H1 (cell line): ENCODE measurements around the gene SLCO4A1. TPM values are rescaled to one million over a fixed set of nuclear protein-coding genes. Genes with fewer than 3 reads are reported as not detected.

Source experiments
- CTCF ChIA-PET: fragments of 300-600 bp; sonication (Branson Sonifier 250); formaldehyde crosslinking; loops from one replicate; lab custom pipeline; 2021; ENCODE audit not compliant: partially characterized antibody; lab: Charles Lee
- POLR2A ChIA-PET: fragments of 300-600 bp; sonication (Branson Sonifier 250); formaldehyde crosslinking; loops from one replicate; lab custom pipeline; 2021; ENCODE audit warnings: inconsistent platforms; ENCODE audit not compliant: partially characterized antibody; lab: Charles Lee
- DNase-seq, 2 experiments: peaks; one replicate each; pipeline versions ENCODE4 v3.0.0 to v3.0.0-alpha.2; 2010 to 2022; ENCODE audit warnings: low spot score in 2 of 2, low read depth in 1 of 2, mixed read lengths in 1 of 2
- FAIRE-seq: peaks from 2 replicates; lab custom pipeline; 2011; peaks lifted over from hg19 to GRCh38; lab: Jason Lieb, UNC
- H2AFZ ChIP-seq: 2 replicates; pipeline ENCODE4 v1.8.1; 2012; ENCODE audit warnings: low read length, inconsistent platforms
- H2AK5ac ChIP-seq: 2 replicates; pipeline ENCODE4 v1.6.1; 2013; ENCODE audit warnings: low read depth, low read length
- H2BK120ac ChIP-seq: replicated peaks from 2 replicates; pipeline ENCODE3; 2013; ENCODE audit warnings: low read depth, low read length, inconsistent platforms
- H2BK12ac ChIP-seq: 2 replicates; pipeline ENCODE4 v1.6.1; 2013; ENCODE audit warnings: low read depth, low read length
- H2BK15ac ChIP-seq: 2 replicates; pipeline ENCODE4 v1.6.1; 2013; ENCODE audit warnings: low read length
- H2BK20ac ChIP-seq: 2 replicates; pipeline ENCODE4 v1.6.1; 2013; ENCODE audit warnings: low read length
- H2BK5ac ChIP-seq: 2 replicates; pipeline ENCODE4 v1.6.1; 2013; ENCODE audit warnings: low read depth, low read length
- H3K14ac ChIP-seq: 2 replicates; pipeline ENCODE4 v1.6.1; 2013; ENCODE audit warnings: inconsistent platforms; ENCODE audit not compliant: insufficient read length
- H3K18ac ChIP-seq: 2 replicates; pipeline ENCODE4 v1.6.1; 2013; ENCODE audit warnings: low read length; ENCODE audit errors: extremely low read depth
- H3K23ac ChIP-seq: 2 replicates; pipeline ENCODE4 v1.6.1; 2013; ENCODE audit warnings: inconsistent platforms; ENCODE audit not compliant: insufficient read length
- H3K23me2 ChIP-seq: 2 replicates; pipeline ENCODE4 v1.6.1; 2013; ENCODE audit warnings: low read depth, low read length
- H3K27ac ChIP-seq: 2 replicates; pipeline ENCODE4 v1.6.1; 2011; ENCODE audit warnings: low read depth, low read length, inconsistent platforms
- H3K27me3 ChIP-seq, 4 experiments: replicated peaks in 1 of 4; 1 replicate in 1 of 4; 2 replicates in 3 of 4; pipeline versions ENCODE4 v1.6.1 to v1.8.1; 2011 to 2013; ENCODE audit warnings: low read length in 3 of 4, mild to moderate bottlenecking in 3 of 4, inconsistent platforms in 2 of 4, mixed read lengths in 2 of 4, moderate library complexity in 1 of 4; ENCODE audit not compliant: control insufficient read depth in 3 of 4, insufficient read depth in 3 of 4; ENCODE audit errors: extremely low read depth in 1 of 4
- H3K36me3 ChIP-seq, 4 experiments: 2 replicates each; pipeline versions ENCODE4 v1.6.1 to v1.8.1; 2011 to 2013; ENCODE audit warnings: mild to moderate bottlenecking in 4 of 4, low read length in 3 of 4, moderate library complexity in 2 of 4, control low read depth in 1 of 4, inconsistent platforms in 1 of 4; ENCODE audit not compliant: insufficient read depth in 4 of 4, control insufficient read depth in 2 of 4
- H3K4ac ChIP-seq: replicated peaks from 2 replicates; pipeline ENCODE3; 2013; ENCODE audit warnings: low read length, low read depth, mixed read lengths, inconsistent platforms; ENCODE audit not compliant: insufficient read length
- H3K4me1 ChIP-seq, 4 experiments: replicated peaks in 1 of 4; 1 replicate in 1 of 4; 2 replicates in 3 of 4; pipeline versions ENCODE4 v1.6.1 to v1.8.1; 2011 to 2013; ENCODE audit warnings: low read length in 3 of 4, inconsistent platforms in 2 of 4, mixed read lengths in 1 of 4; ENCODE audit not compliant: insufficient read depth in 4 of 4, control insufficient read depth in 3 of 4
- H3K4me2 ChIP-seq, 2 experiments: 2 replicates each; pipeline versions ENCODE4 v1.6.1 to v1.8.1; 2011 to 2013; ENCODE audit warnings: low read depth in 2 of 2, low read length in 2 of 2, control low read depth in 1 of 2, inconsistent platforms in 1 of 2, mild to moderate bottlenecking in 1 of 2; ENCODE audit not compliant: insufficient read depth in 1 of 2
- H3K4me3 ChIP-seq, 4 experiments: fragments of 200-600, 300-600 bp in 1 of 4; sonication (generic), shearing (Covaris generic), sonication (Bioruptor Twin) in 1 of 4; 2 replicates each; pipeline versions ENCODE4 v1.5.1 to v1.8.1; 2011 to 2016; ENCODE audit warnings: low read length in 4 of 4, low read depth in 3 of 4, control low read depth in 2 of 4, inconsistent platforms in 2 of 4, mild to moderate bottlenecking in 2 of 4, mixed read lengths in 1 of 4, moderate library complexity in 1 of 4; ENCODE audit not compliant: insufficient read depth in 2 of 4; ENCODE audit errors: extremely low read depth in 1 of 4
- H3K56ac ChIP-seq: replicated peaks from 2 replicates; pipeline ENCODE3; 2013; ENCODE audit warnings: low read depth, mild to moderate bottlenecking, mixed read lengths, low read length, inconsistent platforms; ENCODE audit not compliant: insufficient read length
- H3K79me1 ChIP-seq: 2 replicates; pipeline ENCODE4 v1.6.1; 2013; ENCODE audit warnings: low read depth, low read length, control low read depth
- H3K79me2 ChIP-seq, 2 experiments: 2 replicates each; pipeline versions ENCODE4 v1.6.1 to v1.8.1; 2012 to 2013; ENCODE audit warnings: low read length in 2 of 2, mild to moderate bottlenecking in 2 of 2, inconsistent platforms in 1 of 2; ENCODE audit not compliant: insufficient read depth in 2 of 2, control insufficient read depth in 1 of 2
- H3K9ac ChIP-seq, 4 experiments: replicated peaks in 1 of 4; 1 replicate in 1 of 4; 2 replicates in 3 of 4; pipeline versions ENCODE4 v1.6.1 to v1.8.1; 2011 to 2013; ENCODE audit warnings: low read depth in 3 of 4, low read length in 3 of 4, control low read depth in 2 of 4, mild to moderate bottlenecking in 2 of 4, moderate library complexity in 2 of 4, inconsistent platforms in 1 of 4; ENCODE audit errors: extremely low read depth in 1 of 4
- H3K9me3 ChIP-seq, 2 experiments: 2 replicates each; pipeline versions ENCODE4 v1.6.1 to v1.8.1; 2012 to 2013; ENCODE audit warnings: mild to moderate bottlenecking in 2 of 2, moderate library complexity in 2 of 2, control low read depth in 1 of 2, inconsistent platforms in 1 of 2, low read depth in 1 of 2, low read length in 1 of 2, mixed read lengths in 1 of 2; ENCODE audit not compliant: insufficient read depth in 2 of 2
- H4K20me1 ChIP-seq, 2 experiments: replicated peaks in 1 of 2; 2 replicates each; pipeline versions ENCODE3 to v1.8.1; 2011 to 2013; ENCODE audit warnings: inconsistent platforms in 2 of 2, low read length in 2 of 2, mild to moderate bottlenecking in 1 of 2; ENCODE audit not compliant: insufficient read depth in 2 of 2, control insufficient read depth in 1 of 2
- H4K5ac ChIP-seq: 2 replicates; pipeline ENCODE4 v1.6.1; 2013; ENCODE audit warnings: low read length, low read depth, mixed read lengths, inconsistent platforms; ENCODE audit not compliant: insufficient read length
- H4K8ac ChIP-seq: 2 replicates; pipeline ENCODE4 v1.8.0; 2013; ENCODE audit warnings: mild to moderate bottlenecking, moderate library complexity, low read length, inconsistent platforms; ENCODE audit not compliant: insufficient read depth; ENCODE audit errors: extremely low read depth
- H4K91ac ChIP-seq: replicated peaks from 2 replicates; pipeline ENCODE3; 2013; ENCODE audit warnings: low read length, mixed read lengths, inconsistent platforms; ENCODE audit not compliant: insufficient read length
- ASH2L ChIP-seq: fragments of 200-600, 300-600 bp; sonication (generic); IDR thresholded peaks from one replicate; pipeline ENCODE4 v1.7.1; 2017; ENCODE audit warnings: low read length
- ATF2 ChIP-seq: IDR thresholded peaks from 2 replicates; pipeline ENCODE4 v1.6.1; 2012; ENCODE audit warnings: low read length, inconsistent platforms
- CHD1 ChIP-seq: IDR thresholded peaks from 2 replicates; pipeline ENCODE4 v1.6.1; 2012; ENCODE audit warnings: low read depth, low read length, improper control_type of control experiment
- CREB1 ChIP-seq: IDR thresholded peaks from 2 replicates; pipeline ENCODE4 v1.6.1; 2012; ENCODE audit warnings: inconsistent platforms
- CTCF ChIP-seq, 3 experiments: IDR thresholded peaks; 1 replicate in 2 of 3; 2 replicates in 1 of 3; pipeline versions ENCODE4 v1.5.1 to v1.6.1; 2011; ENCODE audit warnings: low read length in 3 of 3, mild to moderate bottlenecking in 3 of 3, inconsistent platforms in 2 of 3, low read depth in 1 of 3, moderate library complexity in 1 of 3; ENCODE audit not compliant: insufficient read depth in 1 of 3; ENCODE audit errors: control extremely low read depth in 1 of 3
- EZH2 ChIP-seq: fragments of 200-600 bp; sonication (generic); IDR thresholded peaks from 2 replicates; pipeline ENCODE4 v1.7.1; 2012; ENCODE audit warnings: low read depth, mild to moderate bottlenecking, moderate library complexity, low read length, inconsistent platforms; ENCODE audit not compliant: severe bottlenecking
- RBBP5 ChIP-seq: IDR thresholded peaks from 2 replicates; pipeline ENCODE4 v1.7.1; 2012; ENCODE audit warnings: low read depth, mild to moderate bottlenecking, inconsistent platforms, low read length, moderate library complexity, borderline replicate concordance
- TBP ChIP-seq: IDR thresholded peaks from 2 replicates; pipeline ENCODE4 v1.6.1; 2011; ENCODE audit warnings: low read depth, low read length, improper control_type of control experiment
- WGBS, 2 experiments: shearing (Covaris generic) in 1 of 2; methylation state at CpG; one replicate each; pipeline versions ENCODE4 v1.1.6 to v1.1.7; 2013 to 2015; ENCODE audit warnings: low lambda C conversion rate in 2 of 2, mixed read lengths in 2 of 2, inconsistent platforms in 1 of 2, low coverage in 1 of 2, missing lambda C conversion rate in 1 of 2; ENCODE audit not compliant: insufficient replicate concordance in 2 of 2, insufficient coverage in 1 of 2, insufficient read length in 1 of 2; ENCODE audit errors: extremely low coverage in 1 of 2, missing lambda C conversion rate in 1 of 2; 5-methylcytosine and 5-hydroxymethylcytosine counted together
- polyA plus RNA-seq, 7 experiments: library from polyadenylated mRNA; depleted of rRNA in 3 of 7; stranded (reverse) in 5 of 7; unstranded in 2 of 7; fragments of >200 nt in 5 of 7; fragments of 200-250 nt in 2 of 7; gene quantifications; 1 replicate in 5 of 7; 2 replicates in 1 of 7; 4 replicates in 1 of 7; pipeline versions ENCODE4 v1.2.1 to v1.2.3, GENCODE V29; 2011 to 2013; ENCODE audit warnings: missing spikeins in 2 of 7, mixed read lengths in 2 of 7
- total RNA-seq: library from RNA; stranded (reverse); fragmentation: NEBNext Ultra II Directional; extraction: Animal tissue kit (Norgen Biotek cat#: 25700); gene quantifications from 2 replicates; pipeline ENCODE4 v1.2.1, GENCODE V29; 2021
- TF ChIP-seq, protein P1 (sequence below): IDR thresholded peaks from 2 replicates; pipeline ENCODE4 v1.6.1; 2012; ENCODE audit warnings: inconsistent platforms

SLCO4A1 gene
- total and polyA plus RNA-seq, 2 of the 8 experiments (the other 6 are each of a cell fraction or from before 2014, with no cell fraction given), result 10.5 to 18.5 TPM

DNA sequence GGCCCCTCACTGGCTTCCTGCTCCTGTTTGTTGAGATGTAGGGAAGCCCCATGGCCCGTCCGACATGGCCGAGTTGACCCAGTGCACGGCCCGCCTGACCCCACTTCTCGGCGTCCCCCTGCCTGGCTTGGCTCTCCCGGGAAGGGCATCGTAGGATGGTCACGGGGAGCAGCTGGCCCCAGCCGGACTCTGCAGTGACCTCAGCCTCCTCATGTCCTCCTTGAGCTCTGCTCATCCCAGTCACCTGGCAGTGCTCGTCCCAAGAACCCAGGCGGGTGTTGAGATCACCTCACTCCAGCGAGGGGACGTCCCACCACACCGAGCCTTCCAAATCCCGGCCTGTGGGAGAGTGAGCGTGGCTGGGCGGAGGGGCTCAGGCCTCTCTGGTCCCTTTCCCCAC lies 15.7 kb downstream of the SLCO4A1 start:
- no peak overlapping the region for H3K4me3 ChIP-seq
- no peaks in the 10 kb centered on the region for H3K79me2 ChIP-seq
- peaks cover 6 to 23% of the 10 kb centered on the region in 2 experiments for H4K20me1 ChIP-seq
- FAIRE-seq (no peak), DNase-seq (no peak)
- H3K27ac ChIP-seq, result no peak overlapping the region
- ChIA-PET CTCF (interaction anchor here (0.9 to 1.8 kb wide), 2 partner anchors 15 to 41 kb away, joined by 3 to 4 read pairs; no protein-coding TSS in a partner anchor), POLR2A (no interaction called here)
- H2BK20ac ChIP-seq, result no peak overlapping the region
- no peak overlapping the region for H4K5ac ChIP-seq
- H3K4me2 ChIP-seq, result no peak overlapping the region
- H2BK5ac ChIP-seq, result no peak overlapping the region
- no peak overlapping the region for H2BK120ac ChIP-seq
- H2BK12ac ChIP-seq, result no peak overlapping the region
- H2BK15ac ChIP-seq, result no peak overlapping the region
- H3K18ac ChIP-seq, result no peak overlapping the region
- H3K9me3 ChIP-seq, result no peaks in the 10 kb centered on the region
- no peak overlapping the region for H3K4ac ChIP-seq
- no peak overlapping the region for H3K23ac ChIP-seq
- 89% methylated on average over 19 of the region's 19 CpGs; no CpG with 5 or more reads in 1 of the 2 experiments for WGBS, 2 experiments
- no peaks in the 10 kb centered on the region for H3K36me3 ChIP-seq
- H3K4me1 ChIP-seq, result peaks cover 0 to under 1% (median 0%) of the 10 kb centered on the region in 4 experiments; a peak in 3 of 7 replicates
- no peaks in the 10 kb centered on the region for H3K23me2 ChIP-seq
- no peaks in the 10 kb centered on the region for H3K27me3 ChIP-seq
- no peak overlapping the region for H2AFZ ChIP-seq
- H2AK5ac ChIP-seq, result no peak overlapping the region
- H3K56ac ChIP-seq, result no peak overlapping the region
- H4K91ac ChIP-seq, result no peak overlapping the region
- no peak overlapping the region for H3K9ac ChIP-seq
- H4K8ac ChIP-seq, result peak overlapping the region; percentile 28
- H3K79me1 ChIP-seq, result peaks cover 7% of the 10 kb centered on the region; the same call in 1 of the 2 replicates
- H3K14ac ChIP-seq, result no peak overlapping the region
- TF ChIP-seq ASH2L, result no peak
- no peak for TF ChIP-seq EZH2
- TF ChIP-seq CTCF (IDR thresholded peaks at IDR 0.05; ENCODE audit: control extremely low read depth in 1 of 3, insufficient read depth in 1 of 3, low read depth in 1 of 3, low read length in 3 of 3), result no peak
- TF ChIP-seq RBBP5, result no peak
- TF ChIP-seq, protein P1, sequence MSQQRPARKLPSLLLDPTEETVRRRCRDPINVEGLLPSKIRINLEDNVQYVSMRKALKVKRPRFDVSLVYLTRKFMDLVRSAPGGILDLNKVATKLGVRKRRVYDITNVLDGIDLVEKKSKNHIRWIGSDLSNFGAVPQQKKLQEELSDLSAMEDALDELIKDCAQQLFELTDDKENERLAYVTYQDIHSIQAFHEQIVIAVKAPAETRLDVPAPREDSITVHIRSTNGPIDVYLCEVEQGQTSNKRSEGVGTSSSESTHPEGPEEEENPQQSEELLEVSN, result no peak
- no peak for TF ChIP-seq CHD1
- TF ChIP-seq TBP, result no peak
- TF ChIP-seq CREB1, result no peak
- no peak for TF ChIP-seq ATF2
